RPMI7951 (cell line): Measurements from ENCODE around the gene NFATC2. TPM values are rescaled to one million over a fixed set of nuclear protein-coding genes. Genes with fewer than 3 reads are reported as not detected.

Experiments
- DNase-seq: peaks from one replicate; pipeline ENCODE4 v3.0.0-alpha.2; 2012; ENCODE audit warnings: low read depth
- total RNA-seq: library from RNA; depleted of rRNA; stranded (reverse); fragments of >200 nt; shearing (Covaris generic); gene quantifications from 2 replicates; pipeline ENCODE4 v1.2.3, GENCODE V29; 2014

NFATC2 gene
- total RNA-seq, 1 experiment from 2014 or later = 3.4 TPM

DNA sequence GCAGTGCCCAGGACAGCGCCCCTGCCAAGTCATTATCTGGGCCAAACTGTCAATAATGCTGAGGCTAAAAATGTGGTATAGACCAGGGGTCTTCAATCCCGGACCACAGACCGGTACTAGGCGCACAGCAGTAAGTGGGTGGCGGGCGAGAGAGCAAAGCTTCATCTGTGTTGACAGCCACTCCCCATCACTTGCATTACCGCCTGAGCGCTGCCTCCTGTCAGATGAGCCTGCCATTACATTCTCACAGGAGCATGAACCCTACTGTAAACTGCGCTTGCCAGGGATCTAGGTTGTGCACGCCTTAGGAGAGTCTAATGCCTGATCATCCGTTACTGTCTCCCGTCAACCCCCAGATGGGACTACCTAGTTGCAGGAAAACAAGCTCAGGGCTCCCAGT lies 91.0 kb downstream of the NFATC2 start:
- no peak for DNase-seq

DNA sequence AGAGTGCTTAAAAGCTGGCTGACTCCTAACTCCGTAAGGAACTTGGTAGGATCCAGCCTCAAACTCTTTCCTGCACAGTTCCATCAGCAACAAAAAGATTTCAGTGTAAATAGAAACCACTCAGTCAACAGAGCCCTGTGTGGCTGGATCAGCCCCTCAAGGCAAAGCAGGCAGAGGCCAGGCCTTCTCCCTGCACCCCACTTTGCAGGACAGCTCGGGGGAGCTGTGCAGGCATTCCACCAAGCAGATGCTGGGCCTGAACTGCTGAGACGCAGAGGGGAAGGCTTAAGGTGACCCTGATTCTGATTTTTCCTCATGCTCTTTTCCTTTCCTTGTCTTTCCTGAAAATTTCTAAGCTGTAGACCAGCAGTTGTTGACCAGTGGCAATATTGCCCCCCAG lies 91.5 kb downstream of the NFATC2 start:
- peak; percentile 28 for DNase-seq

DNA sequence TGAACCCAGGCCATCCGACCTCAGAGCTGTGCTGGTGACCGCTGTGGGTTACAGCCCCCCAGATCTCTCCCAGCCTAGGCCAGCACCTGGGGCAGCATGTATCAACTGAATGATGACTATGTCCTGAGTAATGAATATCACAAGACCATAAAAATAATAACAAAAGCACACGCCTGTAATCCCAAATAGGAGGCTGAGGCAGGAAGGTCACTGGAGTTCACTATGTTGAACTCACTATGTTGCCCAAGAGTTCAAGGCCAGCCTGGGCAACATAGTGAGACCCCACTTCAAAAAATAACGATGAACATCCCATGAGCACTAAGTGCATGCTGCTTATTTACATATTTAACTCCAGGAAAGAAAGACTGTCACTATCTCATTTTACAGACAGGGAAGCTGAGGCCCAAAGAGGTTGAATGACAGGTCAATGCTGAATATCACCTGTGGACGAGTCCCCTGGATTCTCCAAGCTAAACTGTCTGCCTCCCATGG lies 92.3 kb downstream of the NFATC2 start:
- DNase-seq = no peak

DNA sequence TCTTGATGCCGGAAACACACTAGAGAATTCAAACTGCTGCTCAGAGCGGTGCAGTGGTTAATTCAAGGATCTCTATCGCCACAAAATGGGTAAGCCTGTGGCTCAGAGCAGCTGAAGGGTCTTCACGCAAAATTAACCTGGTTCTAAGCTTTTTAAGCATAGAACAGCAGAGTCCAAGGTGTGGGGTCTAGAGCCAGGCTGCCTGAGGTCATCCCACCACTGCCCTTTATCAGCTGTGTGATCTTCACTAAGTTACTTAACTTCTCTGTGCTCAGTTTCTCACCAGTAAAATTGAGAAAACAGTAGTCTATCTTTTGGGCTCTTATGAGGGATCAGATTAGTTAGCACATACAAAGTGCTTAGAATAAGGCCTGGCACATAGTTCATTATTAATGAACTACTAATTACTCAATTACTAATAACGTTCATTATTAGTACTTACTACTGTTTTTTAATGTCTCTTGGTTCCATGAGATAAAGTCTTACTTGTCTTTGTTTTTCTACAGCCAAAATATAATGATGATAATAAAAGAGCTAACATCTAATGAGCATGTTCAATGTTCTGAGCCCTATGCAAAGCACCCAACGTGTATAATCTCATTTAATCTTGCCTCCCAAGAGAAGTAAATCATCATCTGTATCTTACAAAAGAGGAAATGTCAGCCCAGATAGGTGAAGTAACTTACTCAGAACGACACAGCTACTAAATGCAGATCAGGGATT lies 92.9 kb downstream of the NFATC2 start:
- DNase-seq = no peak

DNA sequence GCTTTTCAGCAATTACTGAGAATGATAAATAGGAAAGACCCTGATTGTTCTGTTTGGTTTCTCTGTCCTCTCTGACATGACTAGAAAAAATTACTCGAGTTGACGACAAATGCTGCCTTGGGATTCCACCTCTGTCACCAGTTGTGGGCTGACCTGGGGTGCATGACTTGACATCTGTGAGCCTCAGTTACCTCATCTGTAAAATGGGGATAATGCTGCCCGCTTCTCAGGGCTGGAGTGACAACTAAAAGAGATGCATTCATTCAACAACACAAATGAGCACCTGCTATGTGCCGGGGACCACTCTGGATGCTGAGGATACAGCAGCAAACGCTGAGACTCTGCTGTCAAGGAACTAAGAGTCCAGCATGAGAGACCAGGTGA lies 94.8 kb downstream of the NFATC2 start:
- DNase-seq = no peak

DNA sequence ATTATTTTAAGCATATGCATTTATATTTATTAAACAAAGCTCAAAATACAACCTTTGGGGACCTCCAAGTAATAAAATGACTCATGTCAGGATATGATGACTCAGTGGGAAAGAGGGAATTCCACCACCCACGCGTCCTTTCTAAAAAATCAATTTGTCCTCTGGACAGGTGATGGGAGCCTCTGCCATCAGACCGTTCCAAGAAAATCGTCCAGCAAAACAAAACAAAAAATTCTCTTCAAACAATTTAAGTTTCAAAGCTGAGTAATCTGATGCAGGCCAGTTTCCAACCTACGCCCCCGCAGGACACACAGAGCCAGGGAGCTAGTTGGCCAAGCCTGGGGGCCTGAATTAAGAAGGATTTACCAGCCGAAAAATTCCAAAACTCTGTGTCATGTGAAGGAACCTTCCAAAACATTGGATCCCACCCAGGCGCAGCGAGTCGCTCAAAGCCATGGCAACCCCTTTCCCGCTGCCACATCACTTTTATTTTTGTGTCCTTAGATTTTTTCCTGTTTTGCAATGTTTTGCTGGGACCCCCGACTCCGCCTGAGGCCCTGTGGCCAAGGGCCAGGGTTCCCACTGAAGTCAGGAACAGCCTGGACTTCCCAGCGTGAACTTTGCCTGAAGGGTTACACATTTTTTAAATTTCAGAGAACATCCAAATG lies 95.3 kb downstream of the NFATC2 start:
- peak; percentile 100 for DNase-seq

DNA sequence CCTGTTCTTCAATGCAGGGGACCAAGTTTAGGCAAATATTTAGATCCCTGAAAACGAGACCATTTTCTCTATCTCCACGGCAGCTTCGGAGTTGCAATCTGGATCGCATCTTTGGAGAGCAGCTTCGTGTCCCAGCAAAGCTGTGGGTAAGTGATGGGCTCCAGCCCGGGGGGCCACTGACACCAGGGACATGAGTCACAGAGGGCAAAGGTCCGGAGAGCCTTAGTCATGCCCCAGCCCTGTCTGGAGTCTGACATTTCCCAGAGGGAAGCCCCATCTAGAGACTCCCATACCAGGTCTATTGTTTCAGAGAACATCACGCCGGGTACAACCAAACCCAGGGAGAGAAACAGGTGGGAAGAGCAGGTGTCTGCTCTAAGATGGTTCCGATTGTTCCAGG lies 95.9 kb downstream of the NFATC2 start:
- peak; percentile 99 for DNase-seq

DNA sequence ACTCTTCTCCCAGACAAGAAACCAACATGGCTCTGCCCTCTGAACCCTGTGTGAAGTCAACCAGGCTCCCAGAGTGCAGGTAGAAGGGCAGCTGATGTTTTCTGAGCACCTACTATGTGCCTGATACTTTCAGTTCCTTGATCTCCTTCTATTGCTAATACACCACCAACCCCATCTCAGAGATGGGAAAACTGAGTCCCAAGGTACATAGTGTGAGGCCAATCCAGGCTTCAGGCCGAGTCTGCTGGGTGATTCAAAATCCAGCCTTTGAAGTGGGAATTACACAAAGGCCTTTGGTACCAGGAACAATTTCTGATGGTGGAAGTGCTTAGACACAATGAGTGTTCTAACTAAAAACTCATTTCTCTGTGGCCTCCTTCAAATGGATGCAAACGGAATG lies 96.3 kb downstream of the NFATC2 start:
- no peak for DNase-seq

DNA sequence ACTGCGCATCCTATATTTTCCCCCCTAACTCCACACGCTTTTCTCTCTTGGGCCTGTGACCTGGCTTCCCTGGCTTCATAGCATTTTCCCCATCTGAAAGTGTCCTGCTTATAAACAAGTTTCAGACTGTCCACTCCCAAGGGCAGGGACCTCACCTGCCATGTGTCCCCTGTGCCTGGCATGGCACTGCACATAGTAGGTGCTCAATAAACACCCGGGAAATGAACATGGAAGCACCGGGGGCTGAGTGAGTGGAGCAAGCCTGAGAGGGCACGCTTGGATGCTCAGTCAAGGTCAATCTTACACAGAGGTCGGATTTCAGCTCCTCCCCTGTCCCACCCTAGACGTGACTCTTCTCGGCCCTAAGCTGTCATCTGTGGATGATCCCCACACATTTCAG lies 96.9 kb downstream of the NFATC2 start:
- DNase-seq = no peak

DNA sequence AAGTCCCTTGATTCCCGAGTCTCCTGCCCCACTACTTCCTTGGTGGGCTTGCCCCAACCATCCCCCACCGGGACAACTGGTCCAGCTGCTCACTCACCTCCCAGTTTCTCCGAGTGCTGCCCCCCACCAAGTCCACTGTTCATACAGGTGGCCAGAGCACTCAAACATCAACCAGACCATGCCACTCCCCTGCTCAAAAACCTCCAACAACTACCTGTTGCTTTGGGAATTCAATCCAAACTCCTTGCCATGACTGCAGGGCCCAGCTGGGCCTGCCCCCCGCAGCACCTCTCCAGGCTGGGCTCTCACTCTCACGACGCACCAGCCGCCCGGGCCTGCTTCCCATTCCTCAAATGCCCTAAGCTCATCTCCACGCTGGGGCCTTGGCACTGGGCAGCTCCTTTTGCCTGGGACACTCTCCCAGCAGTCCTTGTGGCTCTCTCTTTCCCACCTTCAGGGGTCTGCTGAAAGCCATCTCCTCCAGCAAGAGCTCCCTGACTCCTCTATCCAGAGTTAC lies 97.5 kb downstream of the NFATC2 start:
- no peak for DNase-seq

DNA sequence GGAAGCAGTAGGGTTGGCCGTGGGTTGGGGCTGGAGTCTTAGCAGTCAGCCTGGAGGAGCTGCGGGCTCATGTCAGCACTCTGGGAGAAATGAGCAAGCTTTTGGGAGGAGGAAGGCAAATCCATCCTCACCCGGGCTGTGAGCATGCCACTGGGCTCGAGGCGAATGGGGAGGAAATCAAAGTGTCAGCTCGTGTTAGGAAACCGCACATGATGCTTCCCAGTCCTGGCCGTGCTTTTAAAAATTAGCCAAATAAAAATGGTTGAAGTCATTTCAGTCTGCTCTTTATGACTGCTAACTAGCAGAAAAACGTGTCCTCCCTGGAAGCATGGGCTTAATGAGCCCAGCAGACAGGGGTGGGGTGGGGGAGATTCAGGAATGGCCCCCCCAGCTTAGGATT lies 98.1 kb downstream of the NFATC2 start:
- DNase-seq = no peak

DNA sequence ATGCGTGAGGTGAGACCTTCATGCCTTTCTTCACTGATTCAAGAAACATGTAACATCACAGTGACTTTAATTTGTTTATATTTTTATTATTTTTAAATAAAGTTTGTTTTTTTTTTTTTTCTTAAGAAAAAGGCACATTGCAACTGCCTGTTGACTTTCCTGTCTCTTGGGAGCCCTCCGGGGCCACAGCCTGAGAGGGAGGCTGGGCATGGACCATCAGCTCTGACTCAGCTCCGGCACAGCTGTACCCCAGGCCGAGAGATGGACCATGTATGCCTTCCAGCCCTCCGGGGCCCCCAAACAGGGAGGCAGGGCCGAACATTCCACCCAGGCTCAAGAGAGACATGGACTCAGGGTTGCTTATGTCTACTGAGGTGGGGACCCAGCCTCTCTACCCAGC lies 99.9 kb downstream of the NFATC2 start:
- DNase-seq = peak; percentile 90

DNA sequence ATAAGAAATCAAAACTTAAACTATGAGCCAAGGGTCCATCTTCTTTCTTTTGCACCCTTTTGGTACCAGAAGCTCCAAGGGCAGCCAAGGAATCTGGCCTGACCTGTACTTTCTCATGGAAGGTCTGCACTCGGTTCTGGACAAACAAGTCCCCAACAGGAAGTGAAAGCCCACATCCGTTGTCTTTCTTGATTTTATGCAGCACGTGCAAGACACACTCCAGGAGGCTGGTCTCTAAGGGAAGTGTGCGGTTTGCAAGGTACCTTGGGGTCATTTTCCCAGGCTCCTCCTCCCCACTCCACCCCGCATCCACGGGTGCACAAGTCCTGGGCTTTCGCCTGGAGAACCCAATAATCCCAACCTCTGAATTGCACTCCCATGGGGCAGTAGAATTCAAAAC lies 101.9 kb downstream of the NFATC2 start:
- DNase-seq = no peak

DNA sequence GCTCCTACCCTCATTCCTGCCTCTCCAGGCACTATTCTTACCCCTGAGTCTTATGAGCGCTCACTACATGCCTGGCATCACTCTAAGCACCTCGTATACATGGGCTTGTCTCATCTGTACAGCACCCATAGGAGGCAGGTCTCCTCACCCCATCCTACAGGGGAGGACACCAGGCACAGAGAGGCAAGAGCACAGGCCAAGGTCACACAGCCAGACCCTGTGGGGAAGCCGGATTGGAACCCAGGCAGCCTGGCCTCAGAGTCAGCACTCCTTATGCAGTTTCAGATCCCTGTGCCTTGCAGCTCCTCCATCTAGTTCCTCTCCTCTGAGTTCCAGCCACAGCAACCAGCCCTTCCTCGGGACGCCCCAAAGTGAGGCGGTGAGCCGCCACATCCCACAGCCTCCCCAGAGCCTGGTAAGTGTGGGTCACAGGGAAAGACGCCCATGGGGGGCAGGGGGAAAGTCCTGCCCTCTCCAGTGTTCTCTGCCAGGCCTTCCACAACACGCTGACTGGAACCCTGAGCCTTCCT lies 103.3 kb downstream of the NFATC2 start:
- no peak for DNase-seq

DNA sequence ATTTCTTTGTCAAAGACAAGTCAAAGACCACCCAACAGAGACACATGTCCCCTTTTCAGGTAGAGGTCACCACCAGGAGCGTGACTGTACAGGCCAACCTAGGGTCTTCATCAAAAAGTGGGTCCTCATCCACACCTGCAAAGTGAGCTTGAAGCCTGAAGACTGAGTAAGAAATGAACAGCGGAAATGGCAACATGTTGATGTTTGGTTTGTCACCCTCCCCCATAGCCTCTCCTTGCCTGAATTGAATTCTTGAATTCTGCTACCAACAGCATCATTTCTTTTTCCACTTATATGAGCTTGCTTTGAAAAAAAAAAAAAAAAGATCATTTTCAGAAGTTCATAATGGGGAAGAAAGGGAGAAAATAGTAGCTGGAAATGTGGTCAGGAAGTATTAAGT lies 104.4 kb downstream of the NFATC2 start:
- DNase-seq = no peak

DNA sequence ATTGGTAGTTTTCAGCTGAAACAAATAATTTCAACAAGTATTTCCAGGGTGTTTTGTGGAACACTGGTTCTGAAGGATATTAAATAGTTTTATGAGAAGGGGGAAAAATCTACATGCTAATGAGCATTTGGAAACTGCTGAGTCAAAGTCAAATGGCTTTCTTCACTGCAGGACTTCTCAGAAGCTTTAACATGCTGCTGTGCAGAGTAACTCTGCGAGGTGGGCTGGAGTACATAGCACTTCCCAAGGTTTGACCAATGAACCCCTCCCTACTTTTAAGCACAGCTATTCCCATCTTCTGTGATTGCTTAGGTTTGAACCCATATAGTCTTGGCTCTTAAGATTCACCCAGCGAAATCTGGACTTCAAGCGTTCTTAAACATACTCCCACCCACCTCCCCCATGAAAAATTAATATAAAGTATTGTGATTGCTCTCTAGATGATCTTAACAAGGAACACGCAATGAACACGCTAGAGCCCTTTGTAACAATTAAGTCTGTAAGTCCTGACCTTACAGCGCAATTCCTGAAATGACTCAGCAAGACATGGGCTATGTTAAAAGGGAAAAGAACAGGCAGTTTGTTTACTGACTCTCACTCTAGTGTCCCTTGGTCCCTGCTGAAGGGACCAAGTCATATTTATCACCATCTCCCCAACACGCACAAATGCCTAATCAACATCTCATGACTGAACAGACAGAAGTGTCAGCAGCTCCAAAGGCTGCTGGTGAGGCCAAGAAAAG lies 105.2 kb downstream of the NFATC2 start:
- peak; percentile 68 for DNase-seq

DNA sequence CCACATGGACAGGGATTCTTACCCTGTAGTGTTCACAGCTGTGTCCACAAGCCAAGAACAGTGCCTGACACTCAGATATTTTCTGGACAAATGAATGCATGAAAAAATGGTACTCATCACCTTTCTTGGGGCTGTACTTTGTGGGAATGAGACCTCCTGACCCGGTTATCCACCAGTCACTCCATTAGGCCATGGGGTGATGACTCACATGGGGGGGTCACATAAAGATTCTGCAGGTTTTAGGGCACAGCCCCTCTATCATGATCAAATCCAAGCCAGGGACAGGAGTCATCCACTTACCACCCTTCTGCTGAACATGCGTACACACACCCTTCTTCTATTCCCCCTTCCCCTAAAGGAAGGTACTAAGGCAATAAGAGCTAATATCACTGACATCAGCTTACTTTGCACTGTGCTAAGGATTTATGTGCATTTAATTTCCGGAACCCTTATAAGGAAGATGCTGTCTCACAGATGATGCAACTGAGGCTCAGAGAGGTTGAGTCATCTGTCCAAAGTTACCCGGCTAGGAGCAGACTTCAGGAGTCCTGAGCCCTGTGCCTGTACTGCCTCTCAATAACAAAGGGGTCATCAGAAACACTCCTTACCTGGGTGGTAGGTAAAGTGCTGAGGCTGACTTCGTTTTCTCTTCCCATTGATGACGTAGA lies 107.8 kb downstream of the NFATC2 start:
- DNase-seq = peak; percentile 83

DNA sequence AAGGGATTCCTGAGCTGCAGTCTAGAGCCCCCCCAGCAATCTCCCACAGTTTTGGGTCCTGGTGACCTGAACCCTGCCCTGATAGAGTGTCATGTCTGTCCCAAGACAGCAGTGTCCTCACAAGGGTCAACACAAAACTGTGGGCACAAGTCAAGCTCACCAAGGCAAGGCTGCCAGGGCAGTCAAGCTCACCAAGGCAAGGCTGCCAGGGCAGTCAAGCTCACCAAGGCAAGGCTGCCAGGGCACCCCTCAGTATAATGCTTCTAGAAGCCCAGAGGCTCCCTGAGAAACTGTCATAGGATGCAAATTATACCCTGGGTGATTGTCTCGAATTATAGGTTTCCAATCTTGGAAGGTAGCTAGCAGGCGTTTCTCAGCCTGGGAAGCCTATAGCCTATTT lies 108.5 kb downstream of the NFATC2 start:
- no peak for DNase-seq

DNA sequence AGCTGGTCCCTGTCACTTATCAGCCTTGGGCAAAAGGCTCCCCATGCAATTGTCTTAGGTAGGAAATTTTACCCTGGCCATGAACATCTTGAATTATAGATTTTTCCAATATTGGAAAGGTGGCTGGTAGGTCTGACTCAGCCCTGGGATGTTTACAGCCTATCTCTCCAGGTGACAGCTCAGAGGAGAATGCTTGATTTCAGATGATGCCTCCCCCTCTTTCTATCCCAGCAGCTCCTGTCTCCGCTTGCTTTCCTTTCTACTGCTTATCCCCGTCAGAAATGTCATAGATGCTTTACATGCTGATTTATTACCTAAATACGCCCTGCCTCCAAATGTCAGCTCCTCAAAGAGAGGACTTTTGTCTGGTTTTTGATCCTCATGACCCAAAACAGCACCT lies 109.6 kb downstream of the NFATC2 start:
- no peak for DNase-seq

DNA sequence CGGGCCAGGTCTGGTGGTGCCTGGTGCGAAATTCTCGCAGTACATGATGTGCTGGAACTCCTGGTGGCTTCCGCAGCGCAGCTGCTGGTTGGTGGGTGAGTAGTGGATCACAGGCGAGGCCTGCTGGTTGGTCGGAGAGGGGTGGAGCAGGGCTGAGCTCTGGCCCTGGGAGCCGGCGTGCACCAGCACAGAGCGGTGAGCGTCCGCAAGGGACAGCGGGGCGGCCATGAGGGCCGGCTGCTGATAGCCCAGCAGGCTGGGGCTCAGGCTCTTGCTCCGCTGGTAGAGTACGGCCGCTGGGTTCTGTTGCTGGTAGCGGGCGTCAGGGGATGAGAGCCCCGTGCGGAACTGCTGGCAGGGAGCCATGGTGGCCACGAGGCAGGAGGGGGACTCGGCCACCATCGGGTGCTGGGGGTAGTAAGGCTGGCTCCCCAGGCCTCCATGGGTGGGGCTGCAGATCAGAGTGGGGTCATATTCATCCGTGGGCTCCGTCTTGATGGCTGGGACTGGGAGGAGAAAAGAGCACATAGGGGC lies 110.2 kb downstream of the NFATC2 start:
- DNase-seq = no peak

DNA sequence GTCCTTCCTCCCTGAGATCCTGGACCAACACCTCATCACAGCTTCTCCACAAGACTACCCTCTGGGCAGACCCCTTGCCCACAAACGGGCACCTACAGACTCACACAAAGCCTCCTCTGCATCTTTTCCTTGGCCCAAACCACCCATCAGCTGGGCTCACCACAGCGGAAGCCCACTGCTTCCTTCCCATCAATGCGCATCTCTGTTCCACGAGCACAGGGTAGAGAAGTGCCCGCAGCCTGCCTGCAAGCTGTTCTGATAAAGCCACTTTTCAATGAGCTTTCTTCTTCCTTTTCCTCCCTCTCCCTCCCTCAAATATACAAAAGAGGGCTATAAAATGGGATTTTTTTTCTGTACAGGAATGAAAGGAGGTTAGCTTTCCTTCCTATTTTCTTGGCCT lies 111.2 kb downstream of the NFATC2 start:
- peak; percentile 57 for DNase-seq
